D341Med (cell line): ENCODE measurements around the gene SP3.

Experiments used
- DNase-seq: peaks from one replicate; pipeline ENCODE4 v3.0.0; 2012; ENCODE audit warnings: low spot score

SP3 gene

DNA sequence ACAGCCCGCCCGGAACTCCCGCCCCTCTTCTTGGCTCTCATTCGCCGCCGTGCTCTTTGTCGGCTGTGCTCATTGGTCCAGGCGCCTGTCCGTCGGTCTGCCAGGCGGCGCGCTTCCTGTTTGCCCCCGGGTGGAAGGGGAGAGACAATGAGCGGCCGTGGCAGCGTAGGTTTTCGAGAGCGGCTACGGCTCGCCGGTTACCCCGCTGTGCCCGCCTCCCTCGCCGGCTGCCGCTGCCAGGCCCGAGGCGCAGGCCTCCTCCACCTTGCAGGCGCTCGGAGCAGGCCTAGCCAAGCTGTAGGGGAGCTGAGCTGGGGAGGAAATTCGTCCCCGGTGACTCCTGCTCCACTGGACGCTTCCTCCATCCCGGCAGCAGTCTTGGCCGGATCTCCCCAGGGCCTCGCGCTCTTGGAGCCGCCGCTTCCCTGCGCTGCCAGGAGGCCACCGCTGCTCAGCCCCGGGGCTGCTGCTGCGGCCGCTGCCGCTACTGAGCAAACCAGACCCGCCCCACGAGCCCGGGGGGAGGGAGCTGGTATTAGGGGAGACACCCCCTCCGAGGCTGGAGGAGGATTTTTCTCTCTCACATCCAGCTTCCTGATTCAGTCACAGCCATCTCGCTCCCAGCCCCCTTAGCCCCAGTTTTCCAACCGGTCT is at the start of gene SP3:
SP3 (minus strand) TSS at position 2 of the 654 bp plus-strand sequence. CDS start 202 bp downstream, outside the sequence.
- DNase-seq: peak; percentile 97

DNA sequence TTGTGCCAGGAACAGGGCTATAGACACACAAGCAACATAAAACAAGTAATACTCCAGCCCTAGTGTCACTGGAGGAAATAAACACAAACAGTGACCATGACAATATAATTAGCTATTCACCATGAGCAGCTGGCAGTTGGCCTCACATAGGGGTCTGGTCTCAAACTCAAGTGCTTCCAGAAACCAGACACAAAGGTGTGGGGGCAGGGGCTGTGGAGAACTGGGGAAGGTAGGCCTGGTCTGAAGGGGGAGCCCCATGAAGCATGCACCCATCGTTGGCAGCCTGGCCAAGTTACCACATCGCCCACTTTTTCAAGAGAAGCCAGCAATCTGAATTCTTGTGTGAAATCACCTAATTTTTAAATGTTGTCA is 49.5 kb upstream of the SP3 start:
- no peak for DNase-seq

DNA sequence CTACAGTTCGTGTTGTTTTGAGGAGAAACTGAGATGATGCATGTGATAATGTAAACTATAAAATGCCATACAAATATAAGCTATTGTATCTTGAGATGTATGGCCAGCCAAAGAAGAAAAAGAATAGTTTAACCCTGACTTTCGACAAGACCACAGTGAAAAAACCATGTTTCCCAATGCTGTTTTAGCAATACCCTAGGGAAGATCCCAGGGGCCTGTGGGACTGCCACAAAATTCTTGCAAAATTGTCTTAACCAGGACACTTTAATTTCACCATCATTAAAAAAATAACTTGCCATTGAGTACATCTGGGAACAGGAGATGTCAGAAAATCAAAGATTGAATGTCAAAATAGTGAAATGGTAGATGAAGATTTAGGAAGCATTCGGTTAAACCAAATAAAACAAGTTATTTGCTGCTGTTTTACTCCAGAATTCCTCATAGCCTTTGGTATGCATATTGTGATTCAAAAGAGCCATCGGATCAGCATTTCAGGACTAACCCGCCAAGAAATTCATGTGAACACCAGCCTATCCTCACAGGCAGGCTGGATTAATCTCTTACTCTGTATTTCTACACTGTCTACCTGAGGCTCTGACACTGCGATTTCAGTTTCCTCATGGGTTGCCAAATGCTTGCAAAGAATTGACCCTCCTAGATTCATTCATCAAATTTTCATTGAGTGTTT is 49.0 kb upstream of the SP3 start:
- no peak for DNase-seq

DNA sequence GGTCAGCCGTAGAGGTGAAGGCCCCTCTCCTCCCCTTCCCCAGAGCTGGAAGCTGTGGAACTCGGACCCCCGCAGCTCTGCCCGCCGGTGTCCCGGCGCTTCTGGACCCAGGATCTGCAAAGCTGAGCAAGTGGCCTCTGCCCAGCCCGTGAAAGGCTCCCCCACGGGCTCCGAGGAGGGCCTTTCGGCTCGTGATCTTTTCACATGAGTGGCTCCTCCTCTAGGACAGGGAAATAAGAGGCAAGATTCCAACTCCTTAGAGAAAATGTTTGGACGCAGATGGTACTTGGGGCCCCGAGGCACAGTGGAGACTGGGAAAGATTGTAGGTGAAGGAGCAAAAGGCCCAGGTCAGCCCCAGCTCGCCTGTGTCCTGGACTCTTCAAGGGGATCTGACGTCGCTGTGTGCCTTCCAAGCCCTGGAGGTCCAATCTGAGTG is 48.2 kb upstream of the SP3 start:
- DNase-seq: no peak

DNA sequence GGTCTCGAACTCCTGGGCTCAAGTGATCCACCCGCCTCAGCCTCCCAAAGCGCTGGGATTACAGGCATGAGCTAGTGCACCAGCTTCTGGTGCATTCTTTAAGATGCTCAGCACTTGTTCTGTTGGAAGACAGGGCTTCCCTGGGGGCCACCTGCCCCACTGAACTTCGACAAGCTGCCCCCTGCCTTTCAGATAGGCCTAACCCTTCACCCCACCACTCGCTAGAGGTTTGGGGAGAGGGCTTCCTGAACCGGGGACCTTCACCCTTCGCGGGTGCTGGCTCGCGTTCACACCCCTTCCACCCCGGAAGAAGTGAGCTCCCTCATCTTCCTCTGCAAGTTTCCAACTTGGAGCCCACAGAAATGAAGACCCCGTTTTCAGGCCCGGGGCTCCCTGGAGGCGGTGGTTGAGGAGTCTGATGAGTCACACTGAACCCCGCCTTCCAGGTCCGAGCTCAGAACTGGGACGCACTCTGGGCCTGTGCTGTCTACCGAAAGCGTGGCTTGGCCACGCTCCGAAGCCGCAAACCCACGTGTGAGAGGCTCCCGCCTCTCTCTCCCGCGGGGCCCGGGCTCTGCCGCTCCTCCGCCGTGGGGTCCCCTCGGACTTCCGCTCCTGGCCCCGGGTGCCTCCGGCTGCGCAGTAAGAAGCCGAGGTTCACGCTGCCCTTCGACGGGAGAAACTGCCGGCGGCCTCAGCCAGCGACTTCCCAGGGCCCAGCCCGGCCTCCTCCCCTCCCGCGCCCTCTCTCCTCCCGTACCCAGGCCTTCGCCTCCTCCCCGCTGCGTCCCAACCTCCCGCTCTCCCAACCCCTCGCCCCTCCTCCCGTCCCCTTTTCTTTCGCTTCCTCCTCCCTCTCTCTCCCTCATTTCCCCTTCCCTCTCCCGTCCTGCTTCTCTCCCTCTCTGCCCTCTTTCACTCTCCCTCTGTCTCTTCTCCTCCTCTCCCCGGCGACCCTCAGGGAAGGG is 47.5 kb upstream of the SP3 start:
- no peak for DNase-seq

DNA sequence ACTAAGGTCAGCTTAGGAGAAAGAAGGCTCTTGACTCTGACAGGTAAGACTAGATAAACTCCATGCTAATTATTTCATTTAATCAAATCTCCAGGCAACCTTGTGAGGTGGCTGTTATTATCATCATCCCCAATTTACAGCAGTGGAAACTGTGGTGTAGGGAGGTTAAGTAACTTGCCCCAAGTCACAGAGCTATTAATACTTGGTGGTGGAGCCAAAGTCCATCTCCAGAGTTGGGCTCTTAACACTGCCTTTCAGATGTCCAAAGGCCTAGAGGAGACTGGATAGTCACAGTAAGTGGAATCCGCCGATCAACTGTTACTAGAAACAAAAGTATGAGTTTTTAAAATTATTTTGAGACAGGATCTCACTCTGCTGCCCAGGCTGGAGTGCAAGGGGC is 46.6 kb upstream of the SP3 start:
- DNase-seq: no peak

DNA sequence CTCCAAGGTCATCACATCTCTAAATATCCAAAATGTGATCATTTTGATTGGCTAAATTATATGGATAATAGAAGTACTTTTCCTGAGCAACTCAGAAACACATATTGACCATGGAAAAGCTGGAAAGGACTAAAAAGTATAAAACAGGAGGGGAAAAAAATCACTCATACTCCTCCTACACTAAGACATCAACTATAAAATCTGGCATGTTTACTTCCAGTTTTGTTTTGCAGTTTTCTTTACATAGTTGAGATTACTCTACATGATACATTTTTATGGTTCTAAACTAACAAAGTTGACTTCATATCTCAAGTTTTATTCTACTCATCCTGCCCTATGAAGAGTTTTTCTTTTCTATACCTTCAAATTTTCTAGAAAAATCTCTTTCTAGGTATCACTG is 46.0 kb upstream of the SP3 start:
- DNase-seq: no peak

DNA sequence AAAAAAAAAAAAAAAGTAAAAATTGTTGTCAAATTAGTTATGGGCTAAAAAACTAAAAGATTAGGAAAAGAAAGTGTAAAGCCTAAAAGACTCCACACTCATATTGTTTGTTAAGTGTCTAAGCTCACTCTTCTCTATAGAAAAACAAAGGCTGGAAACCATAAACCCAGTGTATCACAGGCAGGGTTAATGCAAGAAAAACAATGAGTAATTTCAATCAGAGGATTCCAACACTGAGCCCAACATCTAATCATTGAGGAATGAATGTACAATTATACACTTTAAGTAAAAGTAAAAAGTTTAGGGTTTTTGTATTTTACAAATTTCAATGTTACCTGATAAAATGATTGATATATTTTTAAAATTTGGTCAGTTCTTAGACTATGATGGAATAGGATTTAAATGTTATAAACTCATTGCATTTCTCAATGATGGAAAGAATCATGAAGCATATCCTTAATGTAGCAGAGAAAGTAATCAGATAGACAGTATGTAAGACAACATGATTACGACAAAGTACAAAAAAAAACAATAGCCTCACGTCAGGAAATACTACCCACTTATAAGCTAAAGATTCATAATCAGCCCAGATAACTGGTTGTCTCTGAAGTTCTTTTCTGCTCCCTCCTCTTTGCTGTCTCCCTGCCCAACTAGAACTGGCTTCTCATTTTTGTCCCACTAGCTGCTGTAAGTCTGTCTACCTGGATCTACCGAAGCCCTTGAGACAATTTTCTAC is 44.5 kb upstream of the SP3 start:
- DNase-seq: no peak

DNA sequence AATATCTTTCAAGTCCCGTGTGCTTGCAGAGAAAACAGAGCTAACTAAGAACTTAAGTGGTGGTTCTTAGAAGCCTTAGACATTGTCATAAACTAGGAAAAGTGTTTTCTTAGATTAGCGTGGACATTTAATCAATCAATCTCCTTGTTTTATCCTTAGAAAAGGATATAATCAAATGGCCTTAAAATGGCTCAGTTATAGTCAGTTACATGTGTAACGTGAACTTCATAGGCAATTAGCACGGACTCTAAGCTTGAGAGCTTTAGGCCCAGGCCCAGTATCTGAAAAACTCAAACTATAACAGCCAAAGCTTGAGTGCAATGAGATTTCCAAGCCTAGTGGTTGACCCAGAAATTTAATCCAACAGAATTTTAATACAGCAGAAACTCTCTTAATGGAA is 43.5 kb upstream of the SP3 start:
- DNase-seq: no peak

DNA sequence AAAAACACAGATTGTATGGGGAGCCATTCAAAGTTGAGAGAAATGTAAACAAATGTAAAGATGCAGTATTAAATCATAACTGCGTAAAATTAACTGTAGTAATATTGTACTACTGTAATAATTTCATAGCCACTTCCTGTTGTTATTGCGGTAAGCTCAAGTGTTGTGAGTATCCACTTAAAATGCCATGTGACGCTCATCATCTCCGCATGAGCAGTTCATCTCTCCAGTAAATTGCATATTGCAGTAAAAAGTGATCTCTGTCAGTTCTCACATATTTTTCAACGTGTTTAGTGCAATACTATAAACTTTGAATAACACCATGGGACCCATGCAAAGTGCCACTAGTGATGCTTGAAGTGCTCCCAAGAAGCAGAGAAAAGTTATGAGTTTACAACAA is 41.8 kb upstream of the SP3 start:
- no peak for DNase-seq

DNA sequence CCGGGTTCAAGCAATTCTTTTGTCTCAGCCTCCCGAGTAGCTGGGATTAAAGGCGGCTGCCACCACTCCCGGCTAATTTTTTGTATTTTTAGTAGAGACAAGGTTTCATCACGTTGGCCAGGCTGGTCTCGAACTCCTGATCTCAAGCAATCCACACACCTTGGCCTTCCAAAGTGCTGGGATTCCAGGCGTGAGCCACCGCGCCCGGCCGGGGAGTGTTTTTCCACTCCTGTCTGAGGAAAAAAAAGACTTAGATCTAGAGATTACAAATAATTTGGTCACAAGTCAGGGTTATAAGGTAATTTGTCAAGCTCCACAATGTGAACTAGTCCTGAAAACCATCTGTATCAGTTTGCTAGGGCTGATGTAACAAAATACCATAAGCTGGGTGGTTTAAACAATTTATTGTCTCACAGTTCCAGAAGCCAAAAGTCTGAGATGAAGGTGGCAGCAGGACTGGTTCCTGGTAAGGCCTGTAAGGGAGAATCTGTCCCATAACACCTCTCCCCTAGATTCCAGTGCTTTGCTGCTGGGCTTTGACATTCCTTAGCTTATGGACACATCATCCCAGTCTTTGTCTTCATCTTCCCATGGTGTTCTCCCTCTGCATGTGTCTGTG is 40.7 kb upstream of the SP3 start:
- DNase-seq: no peak

DNA sequence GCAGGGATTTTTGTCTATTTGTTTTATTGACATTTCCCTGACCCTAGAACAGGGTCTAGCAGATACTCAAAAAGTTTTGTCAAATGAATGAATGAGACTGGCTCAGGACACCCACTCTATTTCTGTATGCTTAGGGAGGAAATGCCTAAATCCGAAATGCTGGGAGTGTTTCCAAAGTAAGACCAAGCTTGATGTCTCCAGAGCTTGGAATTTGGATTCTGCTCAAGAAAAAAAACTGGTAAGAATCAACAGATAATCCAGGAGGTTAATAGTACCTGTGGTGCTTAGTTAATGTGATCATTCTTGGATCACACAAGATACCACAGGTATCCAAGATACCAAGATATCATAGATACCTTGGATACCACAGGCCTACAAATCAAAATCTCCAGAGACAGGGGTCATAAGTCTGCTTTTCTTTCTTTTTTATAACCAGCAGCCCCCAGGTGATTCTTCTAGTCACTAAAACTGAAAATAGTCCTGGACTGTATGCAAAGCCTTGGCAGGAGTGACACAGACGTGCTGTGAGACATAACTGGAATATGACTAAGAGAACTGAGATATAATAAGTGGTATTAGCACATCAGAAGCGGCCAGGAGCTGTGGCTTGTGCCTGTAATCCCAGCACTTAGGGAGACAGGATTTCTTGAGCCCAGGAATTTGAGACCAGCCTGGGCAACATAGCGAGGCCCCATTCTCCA is 39.9 kb upstream of the SP3 start:
- DNase-seq: no peak

DNA sequence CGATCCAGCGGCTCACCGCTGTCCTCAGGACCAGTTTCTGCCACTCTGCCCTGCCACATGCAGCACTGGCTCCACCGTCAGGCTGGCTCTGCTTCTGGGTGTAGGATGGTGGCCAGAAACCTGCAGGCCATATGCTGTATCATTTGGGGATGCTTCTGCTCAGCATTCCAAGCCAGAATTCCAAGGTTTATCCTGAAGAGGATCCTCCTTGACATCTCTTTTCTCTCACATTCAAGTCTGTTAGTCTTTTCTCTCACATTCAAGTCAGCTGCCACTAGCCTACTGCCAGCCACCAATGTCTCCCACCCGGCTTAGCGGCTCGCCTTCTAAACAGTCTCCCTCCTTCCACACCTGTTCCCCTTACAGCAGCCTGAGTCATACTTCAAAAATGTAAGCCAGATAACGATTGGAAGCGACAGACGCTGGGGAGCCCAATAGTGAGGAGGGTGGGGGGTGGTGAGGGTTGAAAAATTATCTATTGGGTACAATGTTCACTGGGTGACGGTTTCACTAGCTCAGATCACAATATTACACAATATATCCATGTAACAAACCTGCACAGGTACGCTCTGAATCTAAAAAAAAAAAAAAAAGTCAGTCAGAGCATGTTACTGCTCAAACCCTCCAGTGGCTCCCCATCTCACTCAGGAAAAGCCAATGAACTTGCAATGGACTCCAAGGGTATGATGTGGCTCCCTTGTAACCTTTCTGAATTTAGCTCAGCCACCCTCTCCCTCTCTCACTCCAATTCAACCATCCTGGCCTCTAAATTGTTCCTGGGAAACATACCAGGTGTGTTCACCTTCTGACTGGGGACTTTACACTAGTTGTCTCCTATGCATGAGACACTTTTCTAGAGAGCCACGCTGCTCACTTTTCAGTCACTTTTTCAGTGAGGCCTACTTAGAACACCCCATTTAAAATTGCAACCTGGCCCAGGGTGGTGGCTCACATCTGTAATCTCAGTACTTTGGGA is 38.8 kb upstream of the SP3 start:
- no peak for DNase-seq

DNA sequence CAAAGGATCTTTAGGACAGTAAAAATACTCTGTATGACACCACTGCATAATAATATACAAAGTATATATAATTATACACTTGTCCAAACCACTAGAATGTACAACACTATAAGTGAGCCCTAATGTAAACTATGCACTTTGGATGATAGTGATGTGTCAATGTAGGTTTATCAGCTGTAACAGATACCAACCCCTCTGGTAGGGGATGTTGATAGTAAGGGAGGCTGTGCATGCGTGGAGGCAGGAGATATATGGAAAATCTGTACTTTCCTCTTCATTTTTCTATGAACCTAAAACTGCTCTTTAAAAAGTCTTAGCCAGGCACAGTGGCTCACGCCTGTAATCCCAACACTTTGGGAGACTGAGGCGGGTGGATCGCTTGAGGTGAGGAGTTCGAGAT is 37.5 kb upstream of the SP3 start:
- no peak for DNase-seq

DNA sequence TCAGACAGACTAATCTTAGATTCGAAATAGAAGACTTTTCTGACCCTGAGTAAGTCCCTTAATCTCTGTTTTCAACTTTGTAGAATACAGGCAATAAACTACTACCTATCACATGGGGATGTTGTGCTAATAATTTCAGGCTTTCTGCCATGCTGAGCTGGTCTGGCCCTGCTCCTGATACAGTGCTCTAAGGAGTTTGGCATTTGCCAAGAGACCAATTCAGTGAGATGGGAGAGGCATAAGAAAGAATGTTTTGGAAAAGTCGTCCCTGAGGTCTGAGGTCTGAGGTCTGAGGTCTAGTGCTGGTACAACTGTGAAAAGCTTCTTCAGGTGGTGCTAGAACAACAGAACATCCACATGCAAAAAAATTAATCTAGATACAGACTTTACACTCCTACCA is 35.9 kb upstream of the SP3 start:
- DNase-seq: no peak

DNA sequence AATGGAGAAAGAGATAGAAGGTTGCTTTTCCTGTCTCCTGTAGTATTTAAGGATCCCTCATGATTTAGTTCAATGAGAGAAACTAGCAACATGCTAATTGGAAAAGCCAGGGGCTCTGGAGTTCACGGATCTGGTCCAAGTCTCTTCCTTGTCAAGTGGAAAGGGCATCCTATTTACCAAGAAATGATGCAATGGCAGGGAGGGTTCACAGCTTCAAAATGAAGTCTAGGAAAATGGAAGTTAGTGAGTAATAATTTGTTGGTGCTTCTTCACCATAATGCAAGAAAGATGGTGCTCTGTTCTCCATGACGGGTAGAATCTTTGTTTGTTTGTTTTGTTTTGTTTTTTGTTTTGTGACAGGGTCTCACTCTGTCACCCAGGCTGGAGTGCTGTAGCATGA is 34.6 kb upstream of the SP3 start:
- DNase-seq: no peak

DNA sequence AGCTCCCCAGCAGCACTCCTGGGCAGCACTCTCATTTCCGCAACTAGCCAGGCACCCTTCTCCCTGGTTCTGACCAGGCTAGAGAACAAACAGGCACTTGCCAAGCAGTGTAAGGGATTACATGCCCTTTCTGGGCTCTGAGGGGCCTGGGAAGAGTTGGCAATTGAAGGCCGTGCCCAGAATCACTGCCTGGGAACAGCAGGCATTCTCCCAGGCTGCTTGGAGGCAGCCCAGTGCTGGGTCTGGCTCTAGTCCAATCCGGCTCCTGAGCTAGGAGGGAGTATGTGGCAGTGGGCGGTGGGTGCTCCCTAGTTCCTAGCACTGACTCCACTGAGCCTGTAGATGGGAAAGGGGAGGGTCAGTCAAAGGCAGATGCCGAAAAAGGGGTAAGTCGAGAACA is 34.1 kb upstream of the SP3 start:
- no peak for DNase-seq

DNA sequence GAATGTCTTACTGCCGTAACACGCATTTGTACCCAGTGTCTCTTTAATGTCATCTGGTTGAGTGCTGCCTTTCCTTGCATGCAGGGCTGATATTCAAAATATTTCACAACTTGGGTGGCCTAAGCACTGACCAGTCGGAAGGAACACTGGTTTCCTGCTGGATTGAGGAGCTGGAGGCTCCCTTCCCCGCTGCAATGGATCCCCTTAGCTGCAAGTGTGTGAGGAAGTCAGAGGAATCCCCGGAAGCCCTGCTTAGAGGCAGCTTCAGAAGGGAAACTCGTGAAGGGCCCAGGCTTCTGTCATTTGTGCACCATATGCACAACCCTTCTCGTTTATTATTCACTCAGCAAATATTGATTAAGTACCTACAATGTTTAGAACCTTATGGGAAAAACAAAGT is 33.2 kb upstream of the SP3 start:
- no peak for DNase-seq

DNA sequence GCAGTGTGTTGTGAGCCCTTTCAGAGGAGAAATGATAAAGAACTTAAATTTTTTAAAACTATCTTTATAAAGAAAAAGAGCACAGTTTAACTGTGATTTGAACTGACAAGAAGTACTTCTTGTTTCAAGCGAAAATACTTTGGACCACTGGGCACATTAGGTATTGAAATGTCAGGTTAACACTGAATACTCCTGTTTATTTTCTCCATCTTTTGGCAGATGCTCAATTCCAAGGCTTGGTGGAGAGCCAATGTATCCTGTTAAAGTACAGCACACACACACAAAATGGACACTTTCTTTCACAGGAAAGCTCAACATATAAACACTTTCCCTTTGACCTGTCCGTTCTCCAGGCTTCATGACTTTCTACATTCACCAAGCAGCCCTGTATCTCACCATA is 32.6 kb upstream of the SP3 start:
- no peak for DNase-seq

DNA sequence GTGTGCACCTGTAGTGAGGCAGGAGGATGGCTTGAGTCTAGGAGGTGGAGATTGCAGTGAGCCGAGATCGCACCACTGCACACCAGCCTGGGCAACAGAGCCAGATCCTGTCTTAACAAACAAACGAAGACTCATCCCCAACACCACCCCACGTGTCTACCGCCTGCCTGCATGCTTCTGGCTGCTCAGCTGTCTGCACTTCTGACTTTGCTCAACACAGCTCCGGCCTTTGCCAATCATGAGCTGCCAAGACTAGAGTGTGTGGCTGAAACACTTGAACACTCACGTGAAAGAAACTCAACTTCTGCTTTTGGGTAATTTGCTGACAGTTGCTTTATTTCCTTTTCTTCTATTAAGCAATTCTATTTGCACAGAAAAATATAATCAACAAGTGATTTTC is 32.1 kb upstream of the SP3 start:
- DNase-seq: no peak
